ENCODE results near the gene INCA1.

GRCh38 chr17:5044630-5045029 lies 47.3 kb upstream of the INCA1 start:
- no peak for TF ChIP-seq EZH2 (IDR thresholded peaks at IDR 0.05; ENCODE audit: borderline replicate concordance, low read length)
- TF ChIP-seq, protein P1, sequence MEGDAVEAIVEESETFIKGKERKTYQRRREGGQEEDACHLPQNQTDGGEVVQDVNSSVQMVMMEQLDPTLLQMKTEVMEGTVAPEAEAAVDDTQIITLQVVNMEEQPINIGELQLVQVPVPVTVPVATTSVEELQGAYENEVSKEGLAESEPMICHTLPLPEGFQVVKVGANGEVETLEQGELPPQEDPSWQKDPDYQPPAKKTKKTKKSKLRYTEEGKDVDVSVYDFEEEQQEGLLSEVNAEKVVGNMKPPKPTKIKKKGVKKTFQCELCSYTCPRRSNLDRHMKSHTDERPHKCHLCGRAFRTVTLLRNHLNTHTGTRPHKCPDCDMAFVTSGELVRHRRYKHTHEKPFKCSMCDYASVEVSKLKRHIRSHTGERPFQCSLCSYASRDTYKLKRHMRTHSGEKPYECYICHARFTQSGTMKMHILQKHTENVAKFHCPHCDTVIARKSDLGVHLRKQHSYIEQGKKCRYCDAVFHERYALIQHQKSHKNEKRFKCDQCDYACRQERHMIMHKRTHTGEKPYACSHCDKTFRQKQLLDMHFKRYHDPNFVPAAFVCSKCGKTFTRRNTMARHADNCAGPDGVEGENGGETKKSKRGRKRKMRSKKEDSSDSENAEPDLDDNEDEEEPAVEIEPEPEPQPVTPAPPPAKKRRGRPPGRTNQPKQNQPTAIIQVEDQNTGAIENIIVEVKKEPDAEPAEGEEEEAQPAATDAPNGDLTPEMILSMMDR (IDR thresholded peaks at IDR 0.05; ENCODE audit: low read length) = no peak
